Fibroblast of skin of left quadriceps (primary cell): ENCODE data around the gene OXSR1.
"Not testable (repeated sequence)": the region's sequence is repeated elsewhere in the genome, so short reads cannot be mapped to it uniquely, and the experiment has no call there.

ENCODE experiments used
- DNase-seq, 2 experiments: peaks; one replicate each; pipeline ENCODE4 v3.0.0-alpha.2; 2013; ENCODE audit warnings: low read depth in 2 of 2

The OXSR1 gene

GRCh38 chr3:38141952-38142273 lies 23.4 kb upstream of the OXSR1 start:
- DNase-seq, result no peak

GRCh38 chr3:38142959-38143358 lies 22.4 kb upstream of the OXSR1 start:
- no peak for DNase-seq

GRCh38 chr3:38143511-38143910 lies 21.8 kb upstream of the OXSR1 start:
- DNase-seq, result no peak

- DNase-seq, result no peak
These were observed 18.8 kb upstream of the OXSR1 start for GRCh38 chr3:38146504-38146903.

- no peak for DNase-seq
These were observed 17.9 kb upstream of the OXSR1 start for GRCh38 chr3:38147421-38147820.

GRCh38 chr3:38148311-38148882 lies 16.9 kb upstream of the OXSR1 start:
- DNase-seq, result no peak

GRCh38 chr3:38149708-38150107 lies 15.6 kb upstream of the OXSR1 start:
- DNase-seq, result no peak

- no peak for DNase-seq
These were observed 14.4 kb upstream of the OXSR1 start for GRCh38 chr3:38150780-38151528.

GRCh38 chr3:38151667-38152265 lies 13.6 kb upstream of the OXSR1 start:
- no peak for DNase-seq

- no peak for DNase-seq
These were observed 12.7 kb upstream of the OXSR1 start for GRCh38 chr3:38152609-38153008.

- no peak for DNase-seq
These were observed 12.1 kb upstream of the OXSR1 start for GRCh38 chr3:38153221-38153620.

- DNase-seq, result peak in 1 of 2 experiments; percentile 42
These were observed 11.3 kb upstream of the OXSR1 start for GRCh38 chr3:38154033-38154494.

GRCh38 chr3:38154625-38155255 lies 10.6 kb upstream of the OXSR1 start:
- no peak for DNase-seq

GRCh38 chr3:38155825-38156224 lies 9.5 kb upstream of the OXSR1 start:
- no peak for DNase-seq

GRCh38 chr3:38157117-38157516 lies 8.2 kb upstream of the OXSR1 start:
- no peak for DNase-seq

GRCh38 chr3:38157595-38157994 lies 7.7 kb upstream of the OXSR1 start:
- DNase-seq, result no peak

GRCh38 chr3:38158472-38158871 lies 6.9 kb upstream of the OXSR1 start:
- no peak for DNase-seq

GRCh38 chr3:38160704-38161103 lies 4.6 kb upstream of the OXSR1 start:
- not testable (repeated sequence) for DNase-seq

GRCh38 chr3:38163117-38163840 lies 2.1 kb upstream of the OXSR1 start:
- DNase-seq, result no peak

- DNase-seq, result no peak
These were observed 1.3 kb upstream of the OXSR1 start for GRCh38 chr3:38163841-38164642.

GRCh38 chr3:38164643-38164951 lies 740 bp upstream of the OXSR1 start:
- no peak for DNase-seq
